ENCODE measurements around the gene CWC25. TPM values are rescaled to one million over a fixed set of nuclear protein-coding genes. Genes with fewer than 3 reads are reported as not detected.

Gene CWC25
- total and polyA plus RNA-seq, 2 of the 13 experiments (the other 11 are each of a cell fraction or from before 2014, with no cell fraction given), result 15.6 to 22.7 TPM

DNA sequence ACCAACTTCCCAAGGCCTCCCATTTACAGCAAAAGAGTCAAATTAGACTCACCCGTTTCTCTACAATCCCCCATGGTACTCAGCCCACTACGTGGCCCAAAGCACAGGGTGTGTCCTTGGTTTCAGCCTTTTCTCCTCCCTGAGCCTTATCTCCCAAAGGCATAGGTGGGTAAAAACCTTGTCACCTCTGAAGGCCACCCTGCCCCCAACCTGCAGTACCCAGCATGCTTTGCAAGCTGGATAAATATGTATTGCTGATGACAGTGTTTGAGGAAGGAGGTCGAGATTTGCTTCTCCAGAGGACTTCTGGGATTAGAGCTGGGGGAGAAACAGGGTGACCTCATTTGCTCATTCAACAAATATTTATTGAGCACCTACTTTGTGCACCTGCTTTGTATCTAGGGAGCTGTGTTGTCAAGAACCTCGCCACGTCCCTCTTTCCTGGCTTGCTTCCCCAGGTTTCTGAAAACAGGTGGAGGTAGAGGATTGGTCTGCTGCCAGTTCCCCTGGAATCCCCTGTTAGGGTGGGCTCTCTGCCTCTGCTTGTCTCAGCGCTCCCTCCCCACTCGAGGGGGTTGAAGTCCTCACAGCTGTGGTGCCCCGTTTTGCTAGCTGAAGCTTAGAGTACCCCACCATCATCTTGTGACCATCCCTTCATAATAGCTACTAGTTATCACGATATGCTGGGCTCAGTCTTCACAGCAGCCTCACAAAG, 47.7 kb upstream of the CWC25 start (continued):
- TF ChIP-seq, protein P1, sequence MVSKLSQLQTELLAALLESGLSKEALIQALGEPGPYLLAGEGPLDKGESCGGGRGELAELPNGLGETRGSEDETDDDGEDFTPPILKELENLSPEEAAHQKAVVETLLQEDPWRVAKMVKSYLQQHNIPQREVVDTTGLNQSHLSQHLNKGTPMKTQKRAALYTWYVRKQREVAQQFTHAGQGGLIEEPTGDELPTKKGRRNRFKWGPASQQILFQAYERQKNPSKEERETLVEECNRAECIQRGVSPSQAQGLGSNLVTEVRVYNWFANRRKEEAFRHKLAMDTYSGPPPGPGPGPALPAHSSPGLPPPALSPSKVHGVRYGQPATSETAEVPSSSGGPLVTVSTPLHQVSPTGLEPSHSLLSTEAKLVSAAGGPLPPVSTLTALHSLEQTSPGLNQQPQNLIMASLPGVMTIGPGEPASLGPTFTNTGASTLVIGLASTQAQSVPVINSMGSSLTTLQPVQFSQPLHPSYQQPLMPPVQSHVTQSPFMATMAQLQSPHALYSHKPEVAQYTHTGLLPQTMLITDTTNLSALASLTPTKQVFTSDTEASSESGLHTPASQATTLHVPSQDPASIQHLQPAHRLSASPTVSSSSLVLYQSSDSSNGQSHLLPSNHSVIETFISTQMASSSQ (IDR thresholded peaks at IDR 0.05; ENCODE audit: low read depth), result no peak
- TF ChIP-seq, protein P1 (CRISPR knock-in tag; IDR thresholded peaks at IDR 0.05; ENCODE audit: borderline replicate concordance), result peak; percentile 59; the same call in 1 of the 2 replicates
- TF ChIP-seq KAT8 (CRISPR knock-in tag; IDR thresholded peaks at IDR 0.05) (peak; percentile 49; the same call in 1 of the 2 replicates), SKI (IDR thresholded peaks at IDR 0.05; ENCODE audit: partially characterized antibody) (no peak), IRF2 (CRISPR knock-in tag; IDR thresholded peaks at IDR 0.05) (peak; percentile 55), HMG20B (CRISPR knock-in tag; conservative IDR thresholded peaks at IDR 0.05) (peak; percentile 93), TBX3 (IDR thresholded peaks at IDR 0.05; ENCODE audit: borderline replicate concordance) (peak; percentile 70; the same call in 1 of the 2 replicates), CBX5 (CRISPR knock-in tag; IDR thresholded peaks at IDR 0.05; ENCODE audit: borderline replicate concordance) (peak; percentile 36; the same call in 1 of the 2 replicates), FOXA1 (IDR thresholded peaks at IDR 0.05) (no peak), FOXA1 (CRISPR knock-in tag; IDR thresholded peaks at IDR 0.05) (peak; percentile 77), ZNF3 (CRISPR knock-in tag; IDR thresholded peaks at IDR 0.05) (peak; percentile 84), LCORL (IDR thresholded peaks at IDR 0.05) (no peak), LCORL (CRISPR knock-in tag; IDR thresholded peaks at IDR 0.05) (peak; percentile 57; the same call in 1 of the 2 replicates), MAFF (IDR thresholded peaks at IDR 0.05; ENCODE audit: low read depth, low read length) (peak; percentile 60), ZFX (CRISPR knock-in tag; IDR thresholded peaks at IDR 0.05; ENCODE audit: low read depth) (0 out of 2 replicates have a peak, but pooled peaks have one; percentile 14), ZBTB7A (CRISPR knock-in tag; IDR thresholded peaks at IDR 0.05) (no peak), GLI4 (CRISPR knock-in tag; IDR thresholded peaks at IDR 0.05; ENCODE audit: borderline replicate concordance) (peak; percentile 51; the same call in 1 of the 2 replicates), KAT2B (IDR thresholded peaks at IDR 0.05; ENCODE audit: borderline replicate concordance, low read depth, low read length) (no peak), JUNB (CRISPR knock-in tag; IDR thresholded peaks at IDR 0.05; ENCODE audit: borderline replicate concordance) (no peak), JUN (CRISPR knock-in tag; IDR thresholded peaks at IDR 0.05) (peak; percentile 75), PHF21A (CRISPR knock-in tag; IDR thresholded peaks at IDR 0.05) (peak; percentile 83), ZNF788 (CRISPR knock-in tag; IDR thresholded peaks at IDR 0.05; ENCODE audit: borderline replicate concordance) (no peak), SRSF4 (IDR thresholded peaks at IDR 0.05; ENCODE audit: low read depth, low read length, poor library complexity, severe bottlenecking) (no peak), SOX13 (IDR thresholded peaks at IDR 0.05) (no peak), SOX13 (CRISPR knock-in tag; conservative IDR thresholded peaks at IDR 0.05 in 1 of 2, IDR thresholded peaks at IDR 0.05 in 1 of 2) (peak in 1 of 2 experiments; percentile 73; a peak in 2 of 4 replicates), YY1 (IDR thresholded peaks at IDR 0.05; ENCODE audit: insufficient read depth, insufficient replicate concordance, low read depth, low read length) (no peak), JARID2 (CRISPR knock-in tag; IDR thresholded peaks at IDR 0.05; ENCODE audit: insufficient replicate concordance) (no peak)
- TF ChIP-seq, protein P2, sequence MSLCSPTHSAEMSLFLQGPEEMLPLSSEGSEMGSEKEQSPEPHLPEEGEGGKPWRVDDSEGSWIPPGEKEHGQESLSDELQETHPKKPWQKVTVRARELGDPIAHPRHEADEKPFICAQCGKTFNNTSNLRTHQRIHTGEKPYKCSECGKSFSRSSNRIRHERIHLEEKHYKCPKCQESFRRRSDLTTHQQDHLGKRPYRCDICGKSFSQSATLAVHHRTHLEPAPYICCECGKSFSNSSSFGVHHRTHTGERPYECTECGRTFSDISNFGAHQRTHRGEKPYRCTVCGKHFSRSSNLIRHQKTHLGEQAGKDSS (CRISPR knock-in tag; IDR thresholded peaks at IDR 0.05; ENCODE audit: borderline replicate concordance, low read depth), result no peak; the same call in 1 of the 2 replicates

Data from HepG2 (cell line).